ENCODE data around the gene PIGU.

DNA sequence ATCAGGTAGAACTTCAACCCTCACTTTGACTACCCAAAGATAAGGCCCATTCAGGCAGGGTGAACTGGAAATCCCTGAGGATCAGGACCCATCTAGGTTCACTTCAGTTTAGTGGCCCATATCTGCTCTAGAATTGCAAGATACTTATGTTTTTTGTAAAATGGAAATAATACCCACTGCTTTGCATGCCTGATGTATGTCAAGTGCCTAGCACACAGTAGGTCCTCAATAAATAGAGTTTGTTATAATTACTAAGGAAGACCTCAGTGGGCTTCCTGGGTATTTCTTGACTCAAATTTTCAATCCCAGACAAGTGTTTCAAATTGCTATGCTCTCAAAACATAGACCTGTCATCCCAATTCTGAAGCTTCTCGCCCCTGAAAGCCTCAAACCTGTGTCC, 32.5 kb downstream of the PIGU start:
- TF ChIP-seq, protein P1, sequence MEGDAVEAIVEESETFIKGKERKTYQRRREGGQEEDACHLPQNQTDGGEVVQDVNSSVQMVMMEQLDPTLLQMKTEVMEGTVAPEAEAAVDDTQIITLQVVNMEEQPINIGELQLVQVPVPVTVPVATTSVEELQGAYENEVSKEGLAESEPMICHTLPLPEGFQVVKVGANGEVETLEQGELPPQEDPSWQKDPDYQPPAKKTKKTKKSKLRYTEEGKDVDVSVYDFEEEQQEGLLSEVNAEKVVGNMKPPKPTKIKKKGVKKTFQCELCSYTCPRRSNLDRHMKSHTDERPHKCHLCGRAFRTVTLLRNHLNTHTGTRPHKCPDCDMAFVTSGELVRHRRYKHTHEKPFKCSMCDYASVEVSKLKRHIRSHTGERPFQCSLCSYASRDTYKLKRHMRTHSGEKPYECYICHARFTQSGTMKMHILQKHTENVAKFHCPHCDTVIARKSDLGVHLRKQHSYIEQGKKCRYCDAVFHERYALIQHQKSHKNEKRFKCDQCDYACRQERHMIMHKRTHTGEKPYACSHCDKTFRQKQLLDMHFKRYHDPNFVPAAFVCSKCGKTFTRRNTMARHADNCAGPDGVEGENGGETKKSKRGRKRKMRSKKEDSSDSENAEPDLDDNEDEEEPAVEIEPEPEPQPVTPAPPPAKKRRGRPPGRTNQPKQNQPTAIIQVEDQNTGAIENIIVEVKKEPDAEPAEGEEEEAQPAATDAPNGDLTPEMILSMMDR (IDR thresholded peaks at IDR 0.05; ENCODE audit: extremely low read depth in 1 of 2, insufficient read depth in 1 of 2, low read depth in 1 of 2, low read length in 2 of 2): no peak
- TF ChIP-seq POLR2A (IDR thresholded peaks at IDR 0.05; ENCODE audit: low read depth, low read length): no peak
- TF ChIP-seq, protein P2, sequence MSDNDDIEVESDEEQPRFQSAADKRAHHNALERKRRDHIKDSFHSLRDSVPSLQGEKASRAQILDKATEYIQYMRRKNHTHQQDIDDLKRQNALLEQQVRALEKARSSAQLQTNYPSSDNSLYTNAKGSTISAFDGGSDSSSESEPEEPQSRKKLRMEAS (IDR thresholded peaks at IDR 0.05; ENCODE audit: insufficient read depth, insufficient read length): no peak
- no peak for TF ChIP-seq POLR2AphosphoS5 (IDR thresholded peaks at IDR 0.05; ENCODE audit: insufficient read depth, low read depth, low read length)
- no peak for TF ChIP-seq EZH2 (IDR thresholded peaks at IDR 0.05; ENCODE audit: borderline replicate concordance, low read depth, low read length, severe bottlenecking)
- no peak for TF ChIP-seq MYC (IDR thresholded peaks at IDR 0.05; ENCODE audit: low read depth, low read length)
- TF ChIP-seq FOS (IDR thresholded peaks at IDR 0.05; ENCODE audit: borderline replicate concordance, insufficient read depth, low read length): no peak
- TF ChIP-seq JUN (IDR thresholded peaks at IDR 0.05; ENCODE audit: borderline replicate concordance, insufficient read depth, insufficient read length, low read depth): no peak
- no peak for TF ChIP-seq GATA2 (IDR thresholded peaks at IDR 0.05; ENCODE audit: insufficient read depth, insufficient read length, low read depth, low read length)

Data from endothelial cell of umbilical vein (primary cell).